Upper lobe of left lung (tissue), 4 donors: ENCODE data around the gene CTSH.

Experiments used
- CTCF ChIP-seq, 6 experiments: fragments of 450-650 bp in 4 of 6; fragments of 200-600 bp in 2 of 6; sonication (generic) in 2 of 6; IDR thresholded peaks; one replicate each; pipeline ENCODE4 v1.5.1; 2016 to 2019; ENCODE audit warnings: antibody characterized with exemption in 6 of 6
- EP300 ChIP-seq, 4 donors: sonication (generic); formaldehyde crosslinking; IDR thresholded peaks; one replicate each; pipeline ENCODE4 v1.5.1; 2017; ENCODE audit warnings: antibody characterized with exemption in 4 of 4, control low read depth in 2 of 4
- POLR2A ChIP-seq, 4 donors: fragments of 450-650 bp; IDR thresholded peaks; one replicate each; pipeline ENCODE4 v1.5.1; 2016 to 2017; ENCODE audit warnings: antibody characterized with exemption in 4 of 4, mild to moderate bottlenecking in 2 of 4
- POLR2AphosphoS5 ChIP-seq, 2 donors: sonication (generic); formaldehyde crosslinking; IDR thresholded peaks; one replicate each; pipeline ENCODE4 v1.5.1; 2017; ENCODE audit warnings: antibody characterized with exemption in 2 of 2

- no peak for TF ChIP-seq CTCF (IDR thresholded peaks at IDR 0.05)
- no peak for TF ChIP-seq EP300 (IDR thresholded peaks at IDR 0.05)
- TF ChIP-seq POLR2A (IDR thresholded peaks at IDR 0.05) = no peak
- no peak for TF ChIP-seq POLR2AphosphoS5 (IDR thresholded peaks at IDR 0.05)
These were observed 32.5 kb downstream of the CTSH start for GRCh38 chr15:78912316-78912715.
